Measurements from ENCODE around the gene ARMH4.
A peak's percentile ranks its signal among the peaks of the same experiment; 100 is the strongest.
"Not testable (repeated sequence)": the region's sequence is repeated elsewhere in the genome, so short reads cannot be mapped to it uniquely, and the experiment has no call there.

Gene ARMH4

GRCh38 chr14:58141893-58142292, 10.1 kb downstream of the ARMH4 start:
- no peak for DNase-seq

- no peak for DNase-seq
These were observed 13.1 kb downstream of the ARMH4 start for GRCh38 chr14:58138714-58139482.

DNA sequence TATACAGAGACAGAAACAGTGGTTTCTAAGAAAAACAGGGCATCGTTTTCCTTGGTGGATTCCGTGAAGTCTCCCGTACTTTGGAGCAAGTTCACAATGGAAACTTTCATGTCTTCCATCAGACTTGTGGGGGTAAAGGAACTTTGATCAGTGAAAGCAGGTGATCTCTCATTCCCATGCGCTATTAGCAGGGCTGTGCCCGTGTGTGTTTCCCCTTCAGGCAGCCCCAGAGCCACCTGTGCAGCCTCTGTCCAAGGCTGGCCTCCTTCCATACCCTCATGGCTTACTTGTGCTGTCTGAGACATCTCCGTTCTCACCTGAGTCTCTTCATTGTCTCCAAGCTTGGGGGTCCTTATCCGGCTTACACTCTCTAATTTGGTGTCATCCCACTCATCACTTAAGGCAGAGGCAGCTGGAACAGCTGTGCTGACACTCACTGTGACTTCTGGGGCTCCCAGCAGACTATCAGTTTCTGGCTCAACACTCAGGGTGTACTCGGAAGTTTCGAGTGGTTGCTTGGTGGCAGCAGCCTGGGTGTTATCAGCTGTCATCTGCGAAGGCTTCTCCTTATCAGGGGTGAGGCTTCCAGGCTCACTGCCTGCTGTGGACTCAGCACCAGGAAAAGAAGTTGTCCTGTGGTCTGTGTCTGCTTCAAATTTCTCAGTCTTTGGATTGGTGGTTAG, 13.8 kb downstream of the ARMH4 start:
- DNase-seq: no peak

DNA sequence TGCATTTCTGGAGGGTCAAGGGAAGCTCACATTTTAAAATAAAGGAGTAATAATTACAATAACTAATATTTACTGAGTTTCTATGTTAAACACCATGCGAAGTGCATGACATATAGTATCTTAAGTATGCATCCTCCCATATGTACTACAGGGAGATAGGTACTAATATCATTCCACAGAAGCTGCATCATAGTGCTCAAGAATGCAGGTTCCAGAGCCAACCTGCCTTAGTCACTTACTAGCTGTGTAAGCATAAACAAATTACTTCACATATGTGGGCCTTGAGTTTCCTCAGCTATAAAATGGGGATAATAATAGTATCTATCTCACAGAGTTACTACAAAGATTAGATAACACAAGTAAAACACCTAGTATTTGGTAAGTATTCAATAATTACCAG, 18.3 kb downstream of the ARMH4 start:
- no peak for DNase-seq

DNA sequence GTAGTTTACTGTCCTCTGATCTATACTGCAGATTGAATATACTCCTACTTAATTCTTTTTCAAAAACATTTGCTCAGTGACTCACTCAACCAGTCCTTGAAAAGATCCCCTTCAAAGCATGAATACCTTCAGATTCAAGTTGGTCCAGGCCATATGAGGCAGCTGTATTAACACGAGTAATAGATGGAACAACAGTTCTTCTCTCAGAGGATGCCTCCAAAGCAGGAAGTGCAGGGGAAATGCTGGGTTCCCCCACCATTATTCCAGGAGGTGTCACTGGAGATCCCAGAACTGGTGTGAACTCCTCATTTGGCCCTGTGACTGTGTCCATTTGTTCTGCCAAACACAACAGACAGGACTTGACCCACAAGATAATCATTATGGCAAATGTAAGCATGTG, 20.6 kb downstream of the ARMH4 start:
- no peak for DNase-seq

DNA sequence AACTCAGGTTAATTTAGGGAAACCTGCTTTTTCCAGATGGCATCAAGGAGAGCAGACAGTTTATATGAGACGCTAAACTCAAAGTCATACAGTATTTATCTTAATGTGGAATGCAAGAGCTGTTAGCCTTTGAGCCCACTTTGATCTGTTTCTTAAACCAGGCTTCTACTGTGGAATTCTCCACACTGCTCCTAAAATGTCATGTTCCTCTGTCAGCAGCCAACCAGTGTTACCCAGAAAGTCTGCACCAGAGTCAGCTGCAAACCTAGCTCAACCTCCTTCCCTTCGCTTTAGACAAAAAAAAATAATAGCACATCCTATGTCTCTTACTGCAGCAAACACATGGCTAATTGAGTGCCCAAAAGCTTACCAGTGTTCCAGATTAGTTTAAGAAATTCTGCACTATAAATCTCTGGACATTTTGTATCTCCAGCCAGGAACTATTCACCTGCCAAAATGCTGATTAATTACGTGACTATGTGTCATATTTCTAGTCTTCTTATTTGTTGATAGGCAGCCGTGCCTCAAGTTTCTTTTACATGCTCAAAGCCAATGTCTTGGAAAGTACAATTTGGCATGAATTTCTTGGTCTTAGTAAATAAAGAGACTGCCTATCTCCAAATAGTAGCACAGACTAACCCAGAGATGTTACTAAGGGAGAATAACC, 21.8 kb downstream of the ARMH4 start:
- no peak for DNase-seq

GRCh38 chr14:58129208-58129607, 22.8 kb downstream of the ARMH4 start:
- DNase-seq: no peak

GRCh38 chr14:58128416-58128815, 23.6 kb downstream of the ARMH4 start:
- DNase-seq: no peak

- DNase-seq: not testable (repeated sequence)
These were observed 29.5 kb downstream of the ARMH4 start for GRCh38 chr14:58122546-58122945.

DNA sequence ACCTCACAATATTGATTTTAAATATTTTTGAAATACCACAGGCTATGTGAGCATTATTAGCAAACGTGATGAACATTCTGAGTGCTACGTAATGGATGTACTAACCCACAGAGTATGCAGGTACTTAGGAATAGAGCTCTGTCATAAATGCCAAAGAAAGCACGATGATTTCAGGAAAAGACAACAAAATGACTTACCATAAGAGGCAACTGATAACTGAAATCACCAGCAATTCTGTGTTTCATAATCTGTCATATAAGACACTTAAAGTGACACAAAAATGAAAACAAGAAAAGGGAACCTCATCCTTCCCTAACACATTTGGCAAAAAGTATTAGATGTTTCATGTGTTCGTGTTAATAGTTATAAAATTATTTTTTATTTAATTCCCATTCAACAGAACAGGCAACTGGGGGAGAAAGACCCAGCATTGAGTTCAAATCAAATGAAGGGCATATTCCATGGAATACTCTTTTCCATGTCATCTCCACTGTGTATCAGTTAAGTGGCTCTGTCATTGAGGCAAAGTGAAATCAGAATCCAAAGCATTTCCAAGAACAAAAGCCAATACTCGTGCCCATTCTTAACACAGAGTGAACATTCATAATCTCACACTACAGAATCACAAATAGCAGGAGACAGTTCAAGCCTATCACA, 30.4 kb downstream of the ARMH4 start:
- DNase-seq: no peak

GRCh38 chr14:58119381-58119780, 32.6 kb downstream of the ARMH4 start:
- DNase-seq: no peak

DNA sequence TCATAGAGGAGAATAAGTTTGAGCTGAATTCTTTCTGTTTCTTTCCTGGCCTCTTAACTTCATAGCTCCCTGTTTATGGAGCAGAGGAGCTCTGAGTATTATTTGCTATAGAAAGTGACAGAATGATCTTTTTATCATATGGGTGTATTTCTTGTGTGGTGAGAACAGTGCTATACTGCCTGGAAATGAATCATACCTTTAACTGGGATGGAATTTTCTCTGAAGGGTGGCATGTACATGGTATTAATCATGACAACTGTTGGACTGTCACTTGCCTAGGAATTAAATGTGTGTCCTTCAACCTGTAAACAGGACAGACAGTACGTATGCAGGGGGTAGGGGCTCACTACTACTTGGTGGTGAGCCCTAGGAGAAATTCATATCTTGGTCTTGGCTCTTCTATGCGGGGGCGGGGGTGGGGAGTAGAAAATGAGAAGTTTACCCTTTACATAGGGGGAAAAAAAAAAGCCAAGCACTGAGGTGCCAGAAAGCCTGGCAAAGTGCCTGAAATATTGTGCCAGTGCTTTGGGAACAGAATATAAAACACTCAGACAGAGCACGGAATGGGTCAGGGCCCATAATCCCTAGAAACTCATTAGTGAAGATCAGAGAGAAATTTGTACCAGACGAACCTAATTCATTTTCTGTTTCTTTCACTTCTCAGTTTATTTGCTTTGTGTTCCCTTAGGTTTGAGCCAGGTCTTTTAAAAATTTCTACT, 33.8 kb downstream of the ARMH4 start:
- no peak for DNase-seq

- no peak for DNase-seq
These were observed 42.3 kb downstream of the ARMH4 start for GRCh38 chr14:58109744-58110143.

GRCh38 chr14:58108717-58109116, 43.3 kb downstream of the ARMH4 start:
- DNase-seq: no peak

- DNase-seq: peak; percentile 77
These were observed 44.0 kb downstream of the ARMH4 start for GRCh38 chr14:58107947-58108552.

GRCh38 chr14:58107041-58107440, 45.0 kb downstream of the ARMH4 start:
- DNase-seq: peak; percentile 74

- DNase-seq: peak; percentile 25
These were observed 45.6 kb downstream of the ARMH4 start for GRCh38 chr14:58106446-58106845.

GRCh38 chr14:58104808-58105207, 47.2 kb downstream of the ARMH4 start:
- DNase-seq: no peak

DNA sequence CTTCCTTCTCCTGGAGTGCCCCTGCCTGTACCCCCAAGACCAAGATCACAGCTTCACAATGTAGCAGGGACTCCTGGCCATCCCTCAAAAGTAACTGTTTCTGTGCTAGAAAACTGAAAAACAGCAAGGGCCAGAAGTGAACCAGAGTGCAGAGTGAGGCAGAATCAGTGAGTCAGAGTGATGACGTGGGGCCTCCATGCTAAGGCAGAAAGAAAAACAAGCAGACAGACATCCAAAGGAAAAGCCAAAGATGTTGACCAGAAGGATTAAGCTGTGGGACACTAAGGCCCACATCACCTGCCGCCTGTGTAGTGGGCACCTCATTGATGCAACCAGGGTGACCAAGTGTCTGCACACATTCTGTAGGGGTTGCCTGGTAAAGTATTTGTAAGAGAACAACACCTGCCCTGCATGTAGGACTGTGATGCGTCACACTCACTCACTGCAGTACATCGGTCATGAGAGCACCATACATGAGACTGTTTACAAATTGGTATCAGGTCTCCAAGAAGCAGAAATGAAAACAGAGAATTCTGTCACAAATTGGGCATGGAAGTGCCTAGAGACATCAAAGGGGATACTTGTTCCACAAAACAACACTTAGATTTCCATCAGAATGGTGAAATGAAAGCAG, 51.2 kb downstream of the ARMH4 start:
- no peak for DNase-seq

DNA sequence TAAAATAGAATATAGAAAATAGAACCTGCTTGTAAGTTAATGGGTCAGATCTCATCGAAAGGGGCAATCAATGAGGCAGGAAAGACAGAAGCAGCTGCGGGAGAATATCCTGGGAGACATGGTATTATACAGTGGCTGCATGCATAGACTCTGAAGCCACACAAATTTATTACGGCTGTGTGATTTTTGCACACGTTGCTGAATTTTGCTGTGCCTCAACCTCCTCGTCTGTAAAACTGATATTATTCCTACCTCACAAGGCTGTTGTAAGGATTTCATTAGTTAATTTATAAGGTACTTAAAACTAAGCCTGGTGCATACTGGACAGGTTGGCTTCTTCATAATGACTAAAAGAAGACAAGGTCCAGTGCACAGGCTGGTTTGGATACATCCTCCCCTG, 52.3 kb downstream of the ARMH4 start:
- no peak for DNase-seq

- no peak for DNase-seq
These were observed 53.5 kb downstream of the ARMH4 start for GRCh38 chr14:58098507-58098906.

- DNase-seq: peak; percentile 4
These were observed 55.3 kb downstream of the ARMH4 start for GRCh38 chr14:58096731-58097130.
